GM12892 (cell line): Measurements from ENCODE around the gene JAM2.

Experiments
- POLR2A ChIP-seq: IDR thresholded peaks from 2 replicates; pipeline ENCODE4 v1.6.1; 2011; ENCODE audit warnings: low read depth, low read length, control low read depth
- POLR2AphosphoS5 ChIP-seq: IDR thresholded peaks from 2 replicates; pipeline ENCODE4 v1.6.1; 2011; ENCODE audit warnings: low read depth, low read length, control low read depth
- TAF1 ChIP-seq: IDR thresholded peaks from 2 replicates; pipeline ENCODE4 v1.6.1; 2011; ENCODE audit warnings: low read depth, mild to moderate bottlenecking, control low read depth, low read length, borderline replicate concordance

- TF ChIP-seq POLR2A (no peak), POLR2AphosphoS5 (no peak), TAF1 (no peak)
Observed at GRCh38 chr21:25636727-25637126, 2.3 kb upstream of the JAM2 start.
